Coronary artery (tissue), 2 donors: Measurements from ENCODE around the gene DIPK1B.
"Not testable (repeated sequence)": the region's sequence is repeated elsewhere in the genome, so short reads cannot be mapped to it uniquely, and the experiment has no call there.

Experiments
- DNase-seq: peaks from one replicate; pipeline ENCODE4 v3.0.0-alpha.2; 2017; ENCODE audit warnings: low spot score
- H3K27ac ChIP-seq, 2 donors: fragments of 200-600 bp; sonication (generic); one replicate each; pipeline ENCODE4 v1.5.1; 2016 to 2019
- H3K4me3 ChIP-seq: fragments of 200-600 bp; sonication (generic); 2 replicates; pipeline ENCODE4 v1.5.1; 2016; ENCODE audit warnings: mild to moderate bottlenecking, moderate library complexity
- TF ChIP-seq, protein P1 (sequence below): fragments of 200-600 bp; sonication (generic); IDR thresholded peaks from one replicate; pipeline ENCODE4 v1.5.1; 2019; ENCODE audit warnings: antibody characterized with exemption

Gene DIPK1B

DNA sequence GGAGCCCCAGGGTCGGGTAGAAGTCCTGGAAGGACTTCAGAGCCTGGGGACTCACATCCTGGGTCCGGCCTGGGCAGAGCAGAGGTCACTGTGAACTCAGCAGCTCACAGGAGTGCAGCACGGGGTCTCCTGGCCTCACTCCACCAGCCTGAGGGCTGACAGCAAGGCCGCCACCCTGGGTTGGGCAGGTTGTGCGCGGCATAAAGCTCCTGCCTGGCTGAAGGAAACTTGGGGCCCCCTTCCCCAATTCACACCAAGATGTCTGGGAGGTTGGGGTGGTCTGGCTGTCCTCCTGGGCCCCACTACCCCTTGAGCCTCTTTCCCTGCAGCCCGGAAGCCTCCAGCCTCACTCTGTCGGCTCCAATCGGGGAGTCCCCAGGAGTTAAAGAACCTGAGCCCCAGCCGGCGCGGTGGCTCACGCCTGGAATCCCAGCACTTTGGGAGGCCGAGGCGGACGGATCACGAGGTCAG is 49.9 kb downstream of the DIPK1B start:
- Histone ChIP-seq H3K4me3 (no peak overlapping the region), H3K27ac (no peak overlapping the region)
- TF ChIP-seq, protein P1, sequence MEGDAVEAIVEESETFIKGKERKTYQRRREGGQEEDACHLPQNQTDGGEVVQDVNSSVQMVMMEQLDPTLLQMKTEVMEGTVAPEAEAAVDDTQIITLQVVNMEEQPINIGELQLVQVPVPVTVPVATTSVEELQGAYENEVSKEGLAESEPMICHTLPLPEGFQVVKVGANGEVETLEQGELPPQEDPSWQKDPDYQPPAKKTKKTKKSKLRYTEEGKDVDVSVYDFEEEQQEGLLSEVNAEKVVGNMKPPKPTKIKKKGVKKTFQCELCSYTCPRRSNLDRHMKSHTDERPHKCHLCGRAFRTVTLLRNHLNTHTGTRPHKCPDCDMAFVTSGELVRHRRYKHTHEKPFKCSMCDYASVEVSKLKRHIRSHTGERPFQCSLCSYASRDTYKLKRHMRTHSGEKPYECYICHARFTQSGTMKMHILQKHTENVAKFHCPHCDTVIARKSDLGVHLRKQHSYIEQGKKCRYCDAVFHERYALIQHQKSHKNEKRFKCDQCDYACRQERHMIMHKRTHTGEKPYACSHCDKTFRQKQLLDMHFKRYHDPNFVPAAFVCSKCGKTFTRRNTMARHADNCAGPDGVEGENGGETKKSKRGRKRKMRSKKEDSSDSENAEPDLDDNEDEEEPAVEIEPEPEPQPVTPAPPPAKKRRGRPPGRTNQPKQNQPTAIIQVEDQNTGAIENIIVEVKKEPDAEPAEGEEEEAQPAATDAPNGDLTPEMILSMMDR, result no peak
- DNase-seq, result no peak

DNA sequence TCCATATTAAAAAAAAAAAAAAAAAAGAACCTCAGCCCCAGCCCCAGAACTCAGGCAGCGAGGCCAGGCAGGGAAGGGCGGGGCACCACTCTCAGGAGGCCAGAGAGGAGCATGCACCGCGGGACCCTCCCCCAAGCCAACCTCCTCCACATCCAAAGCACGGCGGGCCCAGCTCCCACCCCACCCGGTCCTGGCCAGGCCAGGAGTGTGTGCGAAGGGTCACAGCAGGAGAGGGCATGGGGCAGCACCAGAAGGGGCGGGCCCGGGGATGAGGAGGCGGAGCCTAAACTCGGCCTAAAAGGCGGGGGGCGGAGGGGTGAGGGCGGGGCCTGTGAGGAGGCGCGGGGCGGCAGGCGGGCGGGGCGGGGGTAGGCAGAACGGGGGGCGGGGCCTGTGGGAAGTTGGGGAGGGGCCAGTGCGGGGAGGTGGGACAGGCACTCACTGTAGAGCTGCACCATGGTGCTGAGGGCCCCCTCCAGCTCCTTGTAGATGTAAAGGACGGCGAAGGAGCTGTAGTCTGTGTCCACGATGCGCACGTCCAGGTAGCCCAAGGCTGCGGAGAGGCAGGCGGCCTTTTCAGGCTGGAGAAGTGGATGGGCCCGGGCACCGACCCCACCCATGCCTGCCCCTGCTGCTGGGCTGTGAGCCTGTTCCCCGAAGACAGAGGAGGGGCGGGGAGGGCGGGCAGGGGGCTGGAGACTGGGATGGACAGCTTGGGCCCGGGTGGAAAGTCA is 50.7 kb downstream of the DIPK1B start:
- H3K27ac ChIP-seq, result no peak overlapping the region
- TF ChIP-seq, protein P1, result no peak
- no peak for DNase-seq
- no peak overlapping the region for H3K4me3 ChIP-seq

DNA sequence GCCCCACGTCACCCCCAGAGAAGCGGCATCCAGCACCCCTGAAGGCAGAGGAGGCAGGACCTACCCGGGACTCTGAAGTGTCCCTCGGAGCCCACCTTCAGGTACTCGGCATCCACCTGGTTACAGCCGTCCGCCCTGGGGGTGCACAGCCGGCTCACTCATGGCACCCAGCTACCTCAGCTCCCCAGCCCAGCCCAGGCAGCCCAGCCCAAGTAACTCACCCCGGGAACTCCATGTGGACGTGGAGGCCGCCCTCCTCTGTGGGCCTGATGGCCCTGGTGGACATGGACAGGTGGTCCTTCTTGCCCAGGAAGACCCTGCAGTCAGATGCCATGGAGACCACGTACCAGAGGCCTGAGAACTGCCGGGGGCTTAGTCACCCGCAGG is 51.3 kb downstream of the DIPK1B start:
- Histone ChIP-seq H3K27ac (no peak overlapping the region), H3K4me3 (no peak overlapping the region)
- no peak for DNase-seq
- TF ChIP-seq, protein P1, result no peak

DNA sequence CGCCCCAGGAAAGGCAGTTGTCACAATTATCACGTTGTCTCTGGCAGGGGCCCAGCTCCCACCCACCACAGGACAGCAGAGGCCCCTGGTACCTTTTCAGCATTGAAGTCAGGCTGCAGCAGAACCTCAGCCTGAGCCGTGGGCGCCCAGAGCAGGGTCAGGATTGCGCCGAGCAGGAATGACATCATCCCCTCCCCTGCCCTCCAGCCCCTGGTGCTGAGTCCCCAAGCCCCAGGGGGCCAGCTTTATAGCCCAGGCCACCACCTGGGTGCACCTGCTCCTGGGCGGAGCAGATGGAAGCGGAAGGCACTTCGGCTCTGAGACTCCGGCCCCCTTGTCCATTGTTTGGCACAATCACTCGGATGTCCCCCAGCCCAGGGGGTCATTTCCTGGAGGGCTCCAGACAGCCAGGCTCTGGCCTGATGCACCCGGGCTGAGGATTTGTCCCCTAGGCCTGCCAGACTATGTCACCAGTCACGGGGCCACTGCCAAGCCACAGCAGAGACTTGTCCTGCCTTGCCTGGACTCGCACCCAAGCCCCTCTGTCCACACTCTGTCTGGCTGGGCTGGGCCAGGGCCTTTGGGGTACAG is 52.0 kb downstream of the DIPK1B start, which contains the start of gene LCN15:
LCN15 (minus strand) TSS at position 218 of the 591 bp plus-strand sequence; CDS start at position 188, 30 bp downstream.
- TF ChIP-seq, protein P1, result no peak
- no peak within 1 kb of the TSS for H3K27ac ChIP-seq
- no peak for DNase-seq

DNA sequence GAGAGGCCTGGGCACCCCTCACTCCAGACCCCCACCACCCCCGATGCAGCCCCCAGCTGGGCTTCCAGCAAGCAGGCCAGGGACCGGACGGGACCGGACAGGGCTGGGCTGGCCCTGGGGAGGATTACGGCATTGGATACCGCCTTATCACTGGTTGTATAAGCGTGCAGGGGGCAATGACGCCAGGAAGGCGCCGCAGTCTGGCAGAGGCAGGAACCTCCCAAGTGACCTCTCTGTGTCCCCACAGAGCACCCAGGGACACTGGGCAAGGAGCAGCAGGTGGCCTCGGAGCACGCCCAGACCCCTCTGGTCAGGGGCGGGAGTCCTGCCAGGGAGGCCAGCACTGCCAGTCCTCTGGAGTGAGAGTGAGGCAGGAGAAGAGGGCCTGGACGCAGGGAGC is 52.7 kb downstream of the DIPK1B start:
- no peak for DNase-seq
- Histone ChIP-seq H3K4me3 (no peak overlapping the region), H3K27ac (no peak overlapping the region)
- TF ChIP-seq, protein P1, result no peak

More for the DNA sequence above, 52.0 kb downstream of the DIPK1B start, which contains the start of gene LCN15:
- no peak within 1 kb of the TSS for H3K4me3 ChIP-seq

DNA sequence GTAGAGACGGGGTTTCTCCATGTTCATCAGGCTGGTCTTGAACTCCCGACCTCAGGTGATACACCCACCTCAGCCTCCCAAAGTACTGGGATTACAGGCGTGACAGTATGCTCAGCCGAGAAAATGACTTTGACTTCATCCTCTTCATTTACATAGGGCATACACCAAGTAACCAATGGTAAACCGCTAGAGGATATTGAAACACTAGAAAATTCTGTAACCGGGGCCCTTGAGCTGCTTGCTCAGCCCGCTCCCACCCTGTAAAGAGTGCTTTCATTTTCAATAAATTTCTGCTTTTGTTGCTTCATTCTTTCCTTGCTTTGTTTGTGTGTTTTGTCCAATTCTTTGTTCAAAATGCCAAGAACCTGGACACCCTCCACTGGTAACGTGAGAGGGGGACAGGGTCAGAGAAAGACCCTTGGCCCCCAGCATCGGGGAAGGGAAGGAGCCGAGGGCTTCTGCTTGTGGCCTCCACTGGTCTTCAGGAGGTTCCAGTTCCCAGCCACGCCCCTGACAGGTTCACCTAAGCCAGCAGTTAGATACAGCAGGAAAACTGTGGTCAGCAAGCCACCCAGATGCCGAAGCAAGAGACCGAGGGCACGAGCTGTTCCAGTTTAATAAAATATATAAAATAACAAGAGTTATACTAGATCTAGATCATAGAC is 53.5 kb downstream of the DIPK1B start:
- not testable (repeated sequence) for H3K4me3 ChIP-seq, H3K27ac ChIP-seq, DNase-seq

DNA sequence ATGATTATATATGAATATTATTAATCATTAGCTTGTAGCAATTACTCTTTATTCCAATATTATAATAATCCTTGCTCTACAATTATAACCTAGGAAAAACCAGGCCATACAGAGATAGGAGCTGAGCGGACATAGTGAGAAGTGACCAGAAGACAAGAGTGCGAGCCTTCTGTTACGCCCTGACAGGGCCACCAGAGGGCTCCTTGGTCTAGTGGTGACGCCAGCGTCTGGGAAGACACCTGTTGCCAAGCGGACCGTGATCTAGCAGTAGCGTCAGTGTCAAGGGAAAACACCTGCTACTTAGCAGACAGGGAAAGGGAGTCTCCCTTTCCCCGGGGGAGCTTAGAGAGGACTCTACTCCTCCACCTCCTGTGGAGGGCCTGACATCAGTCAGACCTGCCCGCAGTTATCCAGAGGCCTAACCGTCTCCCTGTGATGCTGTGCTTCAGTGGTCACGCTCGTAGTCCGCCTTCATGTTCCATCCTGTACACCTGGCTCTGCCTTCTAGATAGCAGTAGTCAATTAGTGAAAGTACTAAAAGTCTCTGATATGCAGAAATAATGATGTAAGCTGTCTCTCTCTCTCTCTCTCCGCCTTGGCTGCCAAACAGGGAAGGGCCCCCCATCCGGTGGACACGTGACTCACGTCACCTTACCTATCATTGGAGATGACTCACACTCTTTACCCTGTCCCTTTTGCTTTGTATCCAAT is 54.2 kb downstream of the DIPK1B start:
- DNase-seq, H3K27ac ChIP-seq: not testable (repeated sequence)

More for the DNA sequence above, 54.2 kb downstream of the DIPK1B start:
- not testable (repeated sequence) for H3K4me3 ChIP-seq
